ENCODE results near the gene RNF130.
"Not testable (repeated sequence)": the region's sequence is repeated elsewhere in the genome, so short reads cannot be mapped to it uniquely, and the experiment has no call there.

The RNF130 gene

GRCh38 chr5:180013678-180014077 lies 57.9 kb downstream of the RNF130 start:
- no peak for DNase-seq

- DNase-seq, result no peak
Measured at GRCh38 chr5:180012316-180012715, 59.2 kb downstream of the RNF130 start.

- no peak for DNase-seq
Measured at GRCh38 chr5:180010636-180011035, 60.9 kb downstream of the RNF130 start.

- DNase-seq, result no peak
Measured at GRCh38 chr5:180009581-180009980, 62.0 kb downstream of the RNF130 start.

- peak; percentile 23 for DNase-seq
Measured at GRCh38 chr5:180008433-180008832, 63.1 kb downstream of the RNF130 start.

GRCh38 chr5:180007582-180007981 lies 64.0 kb downstream of the RNF130 start:
- DNase-seq, result peak; percentile 99

- DNase-seq, result no peak
Measured at GRCh38 chr5:180006141-180006540, 65.4 kb downstream of the RNF130 start.

- no peak for DNase-seq
Measured at GRCh38 chr5:180003127-180003526, 68.4 kb downstream of the RNF130 start.

- no peak for DNase-seq
Measured at GRCh38 chr5:180001742-180002141, 69.8 kb downstream of the RNF130 start.

- no peak for DNase-seq
Measured at GRCh38 chr5:180001136-180001535, 70.4 kb downstream of the RNF130 start.

GRCh38 chr5:179998485-179998884 lies 73.1 kb downstream of the RNF130 start:
- no peak for DNase-seq

- DNase-seq, result no peak
Measured at GRCh38 chr5:179994583-179995323, 76.8 kb downstream of the RNF130 start.

- not testable (repeated sequence) for DNase-seq
Measured at GRCh38 chr5:179992855-179993254, 78.7 kb downstream of the RNF130 start.

GRCh38 chr5:179991106-179991505 lies 80.5 kb downstream of the RNF130 start:
- DNase-seq, result no peak

- not testable (repeated sequence) for DNase-seq
Measured at GRCh38 chr5:179990525-179990924, 81.0 kb downstream of the RNF130 start.

- peak; percentile 19 for DNase-seq
Measured at GRCh38 chr5:179986328-179986727, 85.2 kb downstream of the RNF130 start.

- no peak for DNase-seq
Measured at GRCh38 chr5:179981636-179982035, 89.9 kb downstream of the RNF130 start.

GRCh38 chr5:179980767-179981166 lies 90.8 kb downstream of the RNF130 start:
- no peak for DNase-seq

- DNase-seq, result no peak
Measured at GRCh38 chr5:179978792-179979191, 92.8 kb downstream of the RNF130 start.

GRCh38 chr5:179975713-179976134 lies 95.8 kb downstream of the RNF130 start:
- no peak for DNase-seq

- DNase-seq, result peak; percentile 58
Measured at GRCh38 chr5:179974946-179975712, 96.4 kb downstream of the RNF130 start.

GRCh38 chr5:179974246-179974945 lies 97.2 kb downstream of the RNF130 start:
- DNase-seq, result peak; percentile 50

GRCh38 chr5:179973391-179973790 lies 98.2 kb downstream of the RNF130 start:
- DNase-seq, result peak; percentile 7

- DNase-seq, result no peak
Measured at GRCh38 chr5:179969110-179969509, 102.4 kb downstream of the RNF130 start.
